GM08714 (cell line): ENCODE data around the gene BRF1.

ENCODE experiments used
- H3K4me3 ChIP-seq: fragments of 200-500 bp; sonication (Bioruptor generic); 2 replicates; pipeline ENCODE4 v1.5.1; 2014; ENCODE audit warnings: mild to moderate bottlenecking, low read length, inconsistent platforms
- ZNF274 ChIP-seq: IDR thresholded peaks from 2 replicates; pipeline ENCODE4 v1.6.1; 2012; ENCODE audit warnings: mild to moderate bottlenecking, low read depth, low read length

Gene BRF1

GRCh38 chr14:105207996-105208737 is 92.6 kb downstream of the BRF1 start:
- H3K4me3 ChIP-seq: no peak overlapping the region
- TF ChIP-seq ZNF274: no peak

DNA sequence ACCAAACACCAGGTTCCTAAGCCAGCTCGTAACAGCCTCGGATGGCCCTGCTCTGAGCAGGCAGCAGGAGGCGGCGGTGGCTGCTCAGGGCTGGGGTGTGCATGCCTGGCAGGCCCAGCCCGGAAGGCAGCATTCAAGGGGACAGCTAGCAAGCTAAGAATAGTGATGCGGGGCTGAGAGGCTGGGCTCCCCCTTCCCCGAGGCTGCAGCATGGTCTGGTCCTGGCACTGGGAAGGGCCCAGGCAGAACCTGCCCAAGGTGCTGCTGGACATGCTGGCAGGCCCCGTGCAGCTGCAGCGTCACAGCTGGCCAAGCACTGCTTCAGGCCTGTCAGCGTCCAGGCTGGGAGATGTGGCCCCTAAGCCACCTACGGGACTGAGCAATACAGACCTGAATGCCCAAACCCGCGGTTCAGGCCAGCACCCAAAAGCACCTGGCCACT is 93.3 kb downstream of the BRF1 start:
- no peak overlapping the region for H3K4me3 ChIP-seq
- TF ChIP-seq ZNF274: no peak

DNA sequence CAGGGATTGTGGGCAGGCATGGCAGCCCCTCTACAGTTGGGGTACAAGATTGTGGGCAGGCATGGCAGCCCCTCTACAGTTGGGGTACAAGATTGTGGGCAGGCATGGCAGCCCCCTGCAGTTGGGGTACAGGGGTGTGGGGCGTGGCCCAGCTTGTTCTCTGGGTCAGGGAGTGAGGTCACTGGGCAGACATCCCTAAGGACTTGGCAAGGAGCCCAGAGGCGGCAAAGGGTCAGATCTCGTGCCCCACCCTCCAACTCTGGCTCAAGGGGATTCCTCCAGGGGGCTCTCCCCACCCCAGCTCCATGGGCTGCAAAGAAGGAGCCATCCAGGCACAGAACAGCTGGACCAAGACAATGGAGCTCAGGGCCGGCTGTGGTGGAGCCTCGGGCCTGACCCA is 93.9 kb downstream of the BRF1 start:
- TF ChIP-seq ZNF274: no peak
- no peak overlapping the region for H3K4me3 ChIP-seq

- no peak for TF ChIP-seq ZNF274
- H3K4me3 ChIP-seq: no peak overlapping the region
These were observed 95.1 kb downstream of the BRF1 start for GRCh38 chr14:105205673-105206208.

GRCh38 chr14:105204931-105205672 is 95.7 kb downstream of the BRF1 start:
- H3K4me3 ChIP-seq: no peak overlapping the region
- no peak for TF ChIP-seq ZNF274

DNA sequence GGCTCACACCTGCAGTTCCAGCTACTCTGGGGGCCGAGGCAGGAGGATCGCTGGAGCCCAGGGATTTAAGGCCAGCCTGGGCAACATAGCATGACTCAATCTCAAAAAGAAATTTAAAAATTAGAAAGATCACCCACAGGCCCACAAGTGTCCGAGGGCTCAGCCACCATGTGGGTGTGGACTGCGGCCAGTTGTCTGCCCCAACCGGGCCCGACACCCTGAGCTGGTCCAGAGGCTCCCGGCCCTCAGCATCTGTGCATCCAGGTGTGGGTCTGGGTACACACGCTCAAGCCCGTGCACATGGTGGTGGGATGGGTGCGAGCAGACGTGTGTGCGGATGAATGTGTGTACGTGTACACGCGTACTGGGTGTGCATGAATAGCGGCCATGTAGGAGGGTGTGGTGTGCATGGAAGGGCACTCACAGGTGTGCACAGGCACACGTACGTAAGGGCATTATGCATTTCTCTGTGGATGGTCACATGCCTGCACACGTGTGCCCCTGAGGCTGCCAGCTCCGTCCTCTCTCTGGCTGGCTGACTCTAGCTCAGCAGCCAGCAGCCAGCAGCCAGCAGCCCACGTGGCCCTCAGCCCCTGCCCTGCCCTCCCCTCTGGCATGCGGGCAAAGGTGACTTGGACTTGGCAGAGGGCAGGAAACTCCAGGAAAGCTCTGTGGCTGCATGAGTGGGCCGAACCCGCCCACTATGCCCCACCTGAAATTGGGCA is 96.4 kb downstream of the BRF1 start:
- TF ChIP-seq ZNF274: no peak
- no peak overlapping the region for H3K4me3 ChIP-seq

DNA sequence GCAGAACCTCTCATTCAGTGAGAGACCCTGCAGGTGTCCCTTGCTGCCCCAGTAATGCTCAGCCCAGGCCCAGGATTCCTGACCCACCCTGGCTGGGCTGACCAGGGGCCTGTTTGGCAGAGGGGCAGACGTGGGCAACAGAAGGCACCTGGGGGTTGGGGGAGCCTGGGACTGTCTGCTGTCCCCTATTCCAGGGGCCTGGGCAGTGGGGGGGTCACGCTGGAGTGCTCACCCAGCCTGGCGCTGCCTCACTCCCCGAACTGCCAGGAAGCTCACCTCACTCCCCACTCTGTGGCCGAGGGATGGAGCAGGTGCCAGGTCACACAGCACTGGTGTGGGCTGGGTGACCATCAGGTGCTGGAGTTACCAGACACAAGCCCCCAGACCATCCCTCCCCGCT is 97.1 kb downstream of the BRF1 start:
- H3K4me3 ChIP-seq: no peak overlapping the region
- TF ChIP-seq ZNF274: no peak

DNA sequence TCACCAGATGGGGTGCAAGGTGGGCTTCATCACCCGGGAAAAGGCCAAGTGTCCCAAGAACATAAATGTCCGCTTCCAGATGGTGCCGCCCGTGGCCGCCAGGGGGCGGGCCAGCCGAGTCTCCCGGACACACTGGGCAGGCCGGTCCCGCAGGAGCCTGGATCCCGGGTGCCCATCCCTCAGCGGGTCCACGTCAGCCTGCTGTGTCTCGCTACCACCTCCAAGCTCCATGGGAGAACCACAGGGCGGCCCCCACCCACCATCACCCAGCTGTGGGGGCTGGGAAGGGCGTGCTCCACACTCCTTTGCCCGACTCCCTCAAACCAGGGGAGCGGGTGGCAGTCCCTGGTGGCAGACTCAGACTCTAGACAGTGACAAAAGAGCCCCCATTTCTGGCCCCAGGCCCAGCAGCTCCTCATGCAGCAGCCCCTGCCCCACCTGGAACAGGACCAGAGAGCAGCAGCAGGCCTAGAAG is 97.7 kb downstream of the BRF1 start:
- TF ChIP-seq ZNF274: no peak
- H3K4me3 ChIP-seq: no peak overlapping the region

DNA sequence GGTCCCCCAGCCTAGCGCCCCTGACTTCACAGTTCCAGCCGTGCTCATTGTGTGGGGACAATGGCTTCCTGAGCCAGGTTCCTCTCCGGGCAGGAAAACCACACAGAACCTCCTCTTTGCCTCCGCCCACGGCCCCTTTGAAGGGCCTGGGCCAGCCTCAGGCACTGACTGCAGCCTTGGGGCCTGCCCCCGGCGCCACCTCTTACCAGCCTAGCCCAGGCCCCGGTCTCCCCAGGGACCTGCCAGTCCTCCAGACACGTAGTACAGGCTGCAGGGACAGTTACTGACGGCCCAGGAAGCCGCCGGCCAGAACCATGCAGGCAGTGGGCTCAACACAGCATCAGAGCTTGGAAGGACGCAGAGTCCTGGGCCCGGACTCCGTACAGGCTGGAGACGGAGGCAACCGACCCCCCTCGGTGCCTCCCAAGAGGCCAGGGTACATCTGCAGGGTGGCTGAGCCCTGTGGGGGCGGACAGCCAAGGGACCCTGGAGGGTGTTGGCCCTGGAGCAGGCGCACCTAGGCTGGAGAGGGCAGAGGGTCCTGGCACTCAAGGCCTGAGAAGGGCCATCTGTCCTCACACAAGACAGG is 98.8 kb downstream of the BRF1 start:
- TF ChIP-seq ZNF274: no peak
- H3K4me3 ChIP-seq: no peak overlapping the region

DNA sequence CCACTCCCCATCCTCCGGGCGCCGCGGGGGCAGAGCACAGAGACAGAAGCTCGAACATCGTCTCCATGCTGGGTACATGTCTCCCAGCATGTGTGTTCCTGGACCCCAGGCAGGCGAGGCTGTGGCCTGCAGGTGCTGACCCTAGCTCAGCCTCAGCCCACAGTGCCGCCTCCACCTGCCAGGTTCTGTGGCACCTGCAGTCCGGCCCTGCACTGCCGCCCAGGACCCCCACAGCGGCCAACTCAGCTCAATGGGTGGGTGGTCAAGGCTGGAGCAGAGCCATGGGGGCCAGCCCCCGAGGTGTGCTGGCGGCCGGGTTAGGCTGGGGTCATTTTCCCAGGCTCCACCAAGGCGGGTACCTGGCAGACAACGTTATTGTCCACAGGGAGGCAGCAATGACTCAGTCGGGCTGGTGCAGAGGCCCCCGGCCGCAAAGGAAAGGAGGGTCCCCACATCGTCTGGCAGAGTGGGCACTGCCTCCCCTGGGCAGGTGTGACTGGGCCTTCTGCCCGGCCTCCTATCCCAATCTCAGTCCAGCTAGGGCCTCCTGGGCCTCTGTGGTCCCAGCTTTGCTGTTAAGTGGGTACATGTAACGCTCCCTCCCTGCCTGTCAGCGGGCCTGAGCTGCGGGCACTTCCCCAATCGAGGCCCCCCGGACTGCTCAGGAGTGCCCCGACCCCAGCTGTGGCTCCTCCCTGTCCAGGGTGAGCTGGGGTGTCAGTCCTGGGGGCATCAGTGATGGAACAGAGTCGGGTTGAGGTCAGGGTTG is 99.5 kb downstream of the BRF1 start:
- no peak for TF ChIP-seq ZNF274
- no peak overlapping the region for H3K4me3 ChIP-seq

DNA sequence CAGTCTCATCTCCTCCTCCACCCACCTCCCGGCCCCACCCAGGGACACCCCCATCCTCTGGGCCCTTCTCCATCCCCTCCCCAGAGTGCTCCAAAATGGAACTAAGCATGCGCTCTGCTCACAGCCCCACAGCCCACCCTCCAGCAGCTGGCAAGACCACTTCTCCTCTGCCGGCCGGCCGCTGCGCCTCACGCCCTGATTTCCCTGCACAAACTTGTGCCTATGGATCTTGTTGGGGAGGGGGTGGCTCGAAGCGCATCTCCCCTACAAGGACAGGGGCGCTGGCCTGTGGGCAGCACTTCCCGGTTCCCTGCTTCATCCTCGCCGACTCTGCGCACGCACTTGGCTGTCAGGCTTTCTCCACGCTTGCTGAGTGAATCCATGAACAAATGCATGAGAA is 100.2 kb downstream of the BRF1 start:
- TF ChIP-seq ZNF274: no peak
- no peak overlapping the region for H3K4me3 ChIP-seq

- no peak for TF ChIP-seq ZNF274
- H3K4me3 ChIP-seq: no peak overlapping the region
These were observed 100.7 kb downstream of the BRF1 start for GRCh38 chr14:105200074-105200473.

- TF ChIP-seq ZNF274: no peak
- H3K4me3 ChIP-seq: no peak overlapping the region
These were observed 101.7 kb downstream of the BRF1 start for GRCh38 chr14:105199093-105199492.
